ENCODE data around the gene TERB2.
"Not testable (repeated sequence)": the region's sequence is repeated elsewhere in the genome, so short reads cannot be mapped to it uniquely, and the experiment has no call there.

The TERB2 gene

GRCh38 chr15:45003731-45004410, 47.4 kb downstream of the TERB2 start:
- DNase-seq (ENCODE audit: low spot score), result not testable (repeated sequence)

DNA sequence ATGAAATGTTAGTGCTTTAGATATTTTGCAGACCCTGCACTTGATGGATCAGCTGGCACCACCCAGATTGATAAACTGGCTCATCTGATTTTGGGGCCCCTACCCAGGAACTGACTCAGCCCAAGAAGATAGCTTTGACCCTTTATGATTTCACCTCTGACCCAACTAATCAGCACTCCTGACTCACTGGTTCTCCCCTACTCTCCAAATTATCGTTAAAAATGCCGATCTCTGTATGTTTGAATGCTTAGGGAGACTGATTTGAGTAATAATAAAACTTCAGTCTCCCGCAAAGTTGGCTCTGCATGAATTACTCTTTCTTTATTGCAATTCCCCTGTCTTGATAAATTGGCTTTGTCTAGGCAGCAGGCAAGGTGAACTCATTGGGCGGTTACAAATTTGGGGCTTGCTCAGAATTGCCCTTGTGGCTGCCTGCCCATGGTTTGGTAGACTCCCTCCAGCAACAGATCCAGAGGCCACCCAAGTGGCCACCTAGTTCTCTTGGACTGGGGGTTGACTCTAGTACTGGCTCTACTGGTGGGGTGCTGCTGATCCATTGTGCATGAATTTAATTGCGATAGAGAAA, 48.2 kb downstream of the TERB2 start:
- DNase-seq (ENCODE audit: low spot score), result not testable (repeated sequence)

DNA sequence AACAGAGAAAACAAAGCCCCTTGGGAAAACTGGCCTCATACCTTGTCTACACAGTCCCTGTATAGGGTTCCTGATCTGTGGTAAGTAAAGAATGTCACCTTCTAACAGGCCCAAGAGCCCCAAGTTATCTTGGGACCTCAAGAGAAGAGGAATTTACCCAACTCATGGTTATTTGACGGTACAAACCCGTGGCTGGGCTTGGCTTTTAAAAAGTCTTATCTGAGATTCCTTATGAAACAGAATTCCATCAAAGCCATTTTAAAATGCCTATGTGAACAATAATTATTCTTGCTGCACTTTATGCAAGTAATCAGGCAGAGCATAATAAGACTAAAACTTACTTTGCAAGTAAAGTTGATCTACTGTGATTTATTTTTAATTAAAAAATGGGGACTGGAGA, 52.6 kb downstream of the TERB2 start:
- no peak for DNase-seq (ENCODE audit: low spot score)

GRCh38 chr15:45015114-45015513, 58.6 kb downstream of the TERB2 start:
- DNase-seq (ENCODE audit: low spot score), result not testable (repeated sequence)

- not testable (repeated sequence) for DNase-seq (ENCODE audit: low spot score)
These were observed 63.9 kb downstream of the TERB2 start for GRCh38 chr15:45020222-45020900.

- DNase-seq (ENCODE audit: low spot score), result not testable (repeated sequence)
These were observed 64.4 kb downstream of the TERB2 start for GRCh38 chr15:45020901-45021259.

DNA sequence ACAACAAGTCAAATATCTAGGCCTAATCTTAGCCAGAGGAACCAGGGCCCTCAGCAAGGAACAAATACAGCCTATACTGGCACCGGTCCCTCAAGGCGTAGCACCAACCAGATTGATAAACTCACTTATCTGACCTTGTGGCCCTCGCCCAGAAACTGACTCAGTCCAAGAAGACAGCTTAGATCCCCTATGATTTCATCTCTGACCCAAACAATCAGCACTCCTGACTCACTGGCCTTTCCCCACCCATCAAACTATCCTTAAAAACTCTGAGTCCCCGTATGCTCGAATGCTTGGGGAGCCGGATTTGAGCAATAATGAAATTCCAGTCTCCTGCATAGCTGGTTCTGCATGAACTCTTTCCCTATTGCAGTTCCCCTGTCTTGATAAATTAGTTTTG, 64.9 kb downstream of the TERB2 start:
- no peak for DNase-seq (ENCODE audit: low spot score)

GRCh38 chr15:45022871-45023658, 66.6 kb downstream of the TERB2 start, which contains the start of gene SORD:
TSS of gene SORD (plus strand) at chr15:45023195. CDS start at chr15:45023284, 89 bp downstream.
- peak; percentile 99 for DNase-seq (ENCODE audit: low spot score)

- peak; percentile 20 for DNase-seq (ENCODE audit: low spot score)
These were observed 67.3 kb downstream of the TERB2 start for GRCh38 chr15:45023659-45024225.

GRCh38 chr15:45024649-45025048, 68.2 kb downstream of the TERB2 start:
- not testable (repeated sequence) for DNase-seq (ENCODE audit: low spot score)

GRCh38 chr15:45025627-45026026, 69.1 kb downstream of the TERB2 start:
- not testable (repeated sequence) for DNase-seq (ENCODE audit: low spot score)

GRCh38 chr15:45026651-45027190, 70.2 kb downstream of the TERB2 start:
- no peak for DNase-seq (ENCODE audit: low spot score)

- DNase-seq (ENCODE audit: low spot score), result no peak
These were observed 70.7 kb downstream of the TERB2 start for GRCh38 chr15:45027220-45027619.

All from iPS-NIHi11 (cell line).